Measurements from ENCODE around the gene ETV5.

Gene ETV5

GRCh38 chr3:186088335-186088734 is 20.6 kb downstream of the ETV5 start:
- Histone ChIP-seq H3K27ac (no peak overlapping the region), H3K4me3 (ENCODE audit: low read depth, low read length) (no peak overlapping the region), H3K9me3 (ENCODE audit: severe bottlenecking) (no peaks in the 10 kb centered on the region), H3K36me3 (no peaks in the 10 kb centered on the region), H3K27me3 (ENCODE audit: insufficient read depth, low read depth, severe bottlenecking) (no peaks in the 10 kb centered on the region)
- no peak for DNase-seq
- TF ChIP-seq CTCF (IDR thresholded peaks at IDR 0.05; ENCODE audit: low read depth, low read length), result no peak

- no peak for TF ChIP-seq CTCF (IDR thresholded peaks at IDR 0.05; ENCODE audit: low read depth, low read length)
- H3K27ac ChIP-seq, result no peak overlapping the region
- H3K36me3 ChIP-seq, result no peaks in the 10 kb centered on the region
- H3K4me3 ChIP-seq (ENCODE audit: low read depth, low read length), result no peak overlapping the region
- H3K9me3 ChIP-seq (ENCODE audit: severe bottlenecking), result no peaks in the 10 kb centered on the region
- DNase-seq, result no peak
- no peaks in the 10 kb centered on the region for H3K27me3 ChIP-seq (ENCODE audit: insufficient read depth, low read depth, severe bottlenecking)
Observed at GRCh38 chr3:186084264-186084663, 24.6 kb downstream of the ETV5 start.

GRCh38 chr3:186083746-186084145 is 25.1 kb downstream of the ETV5 start:
- H3K4me3 ChIP-seq (ENCODE audit: low read depth, low read length), result no peak overlapping the region
- H3K27ac ChIP-seq, result no peak overlapping the region
- no peaks in the 10 kb centered on the region for H3K9me3 ChIP-seq (ENCODE audit: severe bottlenecking)
- DNase-seq, result no peak
- no peaks in the 10 kb centered on the region for H3K27me3 ChIP-seq (ENCODE audit: insufficient read depth, low read depth, severe bottlenecking)
- no peaks in the 10 kb centered on the region for H3K36me3 ChIP-seq
- TF ChIP-seq CTCF (IDR thresholded peaks at IDR 0.05; ENCODE audit: low read depth, low read length), result no peak

- no peak for TF ChIP-seq CTCF (IDR thresholded peaks at IDR 0.05; ENCODE audit: low read depth, low read length)
- no peak overlapping the region for H3K4me3 ChIP-seq (ENCODE audit: low read depth, low read length)
- no peaks in the 10 kb centered on the region for H3K36me3 ChIP-seq
- no peaks in the 10 kb centered on the region for H3K27me3 ChIP-seq (ENCODE audit: insufficient read depth, low read depth, severe bottlenecking)
- no peak overlapping the region for H3K27ac ChIP-seq
- no peaks in the 10 kb centered on the region for H3K9me3 ChIP-seq (ENCODE audit: severe bottlenecking)
- no peak for DNase-seq
Observed at GRCh38 chr3:186082150-186082549, 26.7 kb downstream of the ETV5 start.

- no peak for TF ChIP-seq CTCF (IDR thresholded peaks at IDR 0.05; ENCODE audit: low read depth, low read length)
- Histone ChIP-seq H3K36me3 (no peaks in the 10 kb centered on the region), H3K9me3 (ENCODE audit: severe bottlenecking) (no peaks in the 10 kb centered on the region), H3K27ac (no peak overlapping the region), H3K27me3 (ENCODE audit: insufficient read depth, low read depth, severe bottlenecking) (no peaks in the 10 kb centered on the region), H3K4me3 (ENCODE audit: low read depth, low read length) (no peak overlapping the region)
- no peak for DNase-seq
Observed at GRCh38 chr3:186081678-186082077, 27.2 kb downstream of the ETV5 start.

- no peaks in the 10 kb centered on the region for H3K9me3 ChIP-seq (ENCODE audit: severe bottlenecking)
- DNase-seq, result no peak
- H3K27ac ChIP-seq, result no peak overlapping the region
- no peaks in the 10 kb centered on the region for H3K36me3 ChIP-seq
- no peaks in the 10 kb centered on the region for H3K27me3 ChIP-seq (ENCODE audit: insufficient read depth, low read depth, severe bottlenecking)
- TF ChIP-seq CTCF (IDR thresholded peaks at IDR 0.05; ENCODE audit: low read depth, low read length), result no peak
- H3K4me3 ChIP-seq (ENCODE audit: low read depth, low read length), result no peak overlapping the region
Observed at GRCh38 chr3:186080849-186081438, 27.9 kb downstream of the ETV5 start.

Measured in WERI-Rb-1 (cell line).